Measurements from ENCODE around the gene BET1L.
"Not testable (repeated sequence)": the region's sequence is repeated elsewhere in the genome, so short reads cannot be mapped to it uniquely, and the experiment has no call there.

BET1L gene

GRCh38 chr11:227824-228379, 20.7 kb upstream of the BET1L start:
- DNase-seq (ENCODE audit: low read depth), result no peak

GRCh38 chr11:225734-226453, 18.7 kb upstream of the BET1L start:
- no peak for DNase-seq (ENCODE audit: low read depth)

- DNase-seq (ENCODE audit: low read depth), result no peak
These were observed 17.2 kb upstream of the BET1L start for GRCh38 chr11:224424-224823.

GRCh38 chr11:223884-224283, 16.7 kb upstream of the BET1L start:
- DNase-seq (ENCODE audit: low read depth), result no peak

- no peak for DNase-seq (ENCODE audit: low read depth)
These were observed 16.0 kb upstream of the BET1L start for GRCh38 chr11:223026-223789.

- DNase-seq (ENCODE audit: low read depth), result no peak
These were observed 15.0 kb upstream of the BET1L start for GRCh38 chr11:221998-222789.

- no peak for DNase-seq (ENCODE audit: low read depth)
These were observed 14.3 kb upstream of the BET1L start for GRCh38 chr11:221539-221938.

- not testable (repeated sequence) for DNase-seq (ENCODE audit: low read depth)
These were observed 13.5 kb upstream of the BET1L start for GRCh38 chr11:220641-221215.

GRCh38 chr11:218815-219593, 11.8 kb upstream of the BET1L start:
- DNase-seq (ENCODE audit: low read depth), result no peak

GRCh38 chr11:217704-218103, 10.5 kb upstream of the BET1L start:
- DNase-seq (ENCODE audit: low read depth), result no peak

- no peak for DNase-seq (ENCODE audit: low read depth)
These were observed 9.1 kb upstream of the BET1L start for GRCh38 chr11:216081-216974.

GRCh38 chr11:215581-216037, 8.4 kb upstream of the BET1L start:
- DNase-seq (ENCODE audit: low read depth), result no peak

GRCh38 chr11:214083-214482, 6.9 kb upstream of the BET1L start:
- no peak for DNase-seq (ENCODE audit: low read depth)

- DNase-seq (ENCODE audit: low read depth), result no peak
These were observed 5.9 kb upstream of the BET1L start for GRCh38 chr11:213111-213510.

- DNase-seq (ENCODE audit: low read depth), result no peak
These were observed 5.2 kb upstream of the BET1L start for GRCh38 chr11:212150-213100.

GRCh38 chr11:211741-212140, 4.5 kb upstream of the BET1L start:
- DNase-seq (ENCODE audit: low read depth), result no peak

- no peak for DNase-seq (ENCODE audit: low read depth)
These were observed 4.1 kb upstream of the BET1L start for GRCh38 chr11:211295-211694.

GRCh38 chr11:210803-211180, 3.6 kb upstream of the BET1L start:
- DNase-seq (ENCODE audit: low read depth), result no peak
